HG03457 (cell line): Measurements from ENCODE around the gene PIGC.

Experiments
- ATAC-seq: cut with Tn5 transposase; IDR thresholded peaks from one replicate; pipeline ENCODE4 v1.9.1; 2021; ENCODE audit warnings: moderate number of reproducible peaks; ENCODE audit not compliant: unreplicated experiment

Gene PIGC

GRCh38 chr1:172431721-172432192 lies 12.1 kb downstream of the PIGC start:
- ATAC-seq = no peak

GRCh38 chr1:172431204-172431603 lies 12.7 kb downstream of the PIGC start:
- ATAC-seq = no peak

GRCh38 chr1:172430128-172430454 lies 13.8 kb downstream of the PIGC start:
- ATAC-seq = no peak

GRCh38 chr1:172429331-172430127 lies 14.3 kb downstream of the PIGC start:
- no peak for ATAC-seq

GRCh38 chr1:172427191-172427590 lies 16.7 kb downstream of the PIGC start:
- no peak for ATAC-seq

- no peak for ATAC-seq
These were observed 18.5 kb downstream of the PIGC start for GRCh38 chr1:172425339-172425738.

- no peak for ATAC-seq
These were observed 20.5 kb downstream of the PIGC start for GRCh38 chr1:172423336-172423735.

- no peak for ATAC-seq
These were observed 21.8 kb downstream of the PIGC start for GRCh38 chr1:172421974-172422604.

GRCh38 chr1:172420385-172420784 lies 23.5 kb downstream of the PIGC start, which contains the start of gene C1orf105:
Gene C1orf105, plus strand, starts transcription at chr1:172420685. Its CDS starts 201 bp downstream, at chr1:172420886.
- no peak for ATAC-seq

- ATAC-seq = no peak
These were observed 26.3 kb downstream of the PIGC start for GRCh38 chr1:172417557-172417956.

GRCh38 chr1:172416496-172417035 lies 27.3 kb downstream of the PIGC start:
- ATAC-seq = no peak

GRCh38 chr1:172414331-172414730 lies 29.5 kb downstream of the PIGC start:
- no peak for ATAC-seq

GRCh38 chr1:172411791-172412338 lies 32.0 kb downstream of the PIGC start:
- ATAC-seq = no peak

- ATAC-seq = no peak
These were observed 33.8 kb downstream of the PIGC start for GRCh38 chr1:172410027-172410426.

- ATAC-seq = no peak
These were observed 34.9 kb downstream of the PIGC start for GRCh38 chr1:172408958-172409357.

- ATAC-seq = no peak
These were observed 36.9 kb downstream of the PIGC start for GRCh38 chr1:172406968-172407367.

- ATAC-seq = no peak
These were observed 38.0 kb downstream of the PIGC start for GRCh38 chr1:172405912-172406311.

- ATAC-seq = no peak
These were observed 39.7 kb downstream of the PIGC start for GRCh38 chr1:172404121-172404520.

GRCh38 chr1:172402878-172403569 lies 40.8 kb downstream of the PIGC start:
- no peak for ATAC-seq

- no peak for ATAC-seq
These were observed 42.0 kb downstream of the PIGC start for GRCh38 chr1:172401892-172402291.

GRCh38 chr1:172401477-172401876 lies 42.4 kb downstream of the PIGC start:
- no peak for ATAC-seq
